ENCODE results near the gene BCL2L1. TPM values are rescaled to one million over a fixed set of nuclear protein-coding genes. Genes with fewer than 3 reads are reported as not detected.

The BCL2L1 gene
- total and polyA plus RNA-seq, 10 of the 15 experiments (the other 5 are each of a cell fraction or from before 2014, with no cell fraction given): 0.63 to 67.7 (median 43.6) TPM

DNA sequence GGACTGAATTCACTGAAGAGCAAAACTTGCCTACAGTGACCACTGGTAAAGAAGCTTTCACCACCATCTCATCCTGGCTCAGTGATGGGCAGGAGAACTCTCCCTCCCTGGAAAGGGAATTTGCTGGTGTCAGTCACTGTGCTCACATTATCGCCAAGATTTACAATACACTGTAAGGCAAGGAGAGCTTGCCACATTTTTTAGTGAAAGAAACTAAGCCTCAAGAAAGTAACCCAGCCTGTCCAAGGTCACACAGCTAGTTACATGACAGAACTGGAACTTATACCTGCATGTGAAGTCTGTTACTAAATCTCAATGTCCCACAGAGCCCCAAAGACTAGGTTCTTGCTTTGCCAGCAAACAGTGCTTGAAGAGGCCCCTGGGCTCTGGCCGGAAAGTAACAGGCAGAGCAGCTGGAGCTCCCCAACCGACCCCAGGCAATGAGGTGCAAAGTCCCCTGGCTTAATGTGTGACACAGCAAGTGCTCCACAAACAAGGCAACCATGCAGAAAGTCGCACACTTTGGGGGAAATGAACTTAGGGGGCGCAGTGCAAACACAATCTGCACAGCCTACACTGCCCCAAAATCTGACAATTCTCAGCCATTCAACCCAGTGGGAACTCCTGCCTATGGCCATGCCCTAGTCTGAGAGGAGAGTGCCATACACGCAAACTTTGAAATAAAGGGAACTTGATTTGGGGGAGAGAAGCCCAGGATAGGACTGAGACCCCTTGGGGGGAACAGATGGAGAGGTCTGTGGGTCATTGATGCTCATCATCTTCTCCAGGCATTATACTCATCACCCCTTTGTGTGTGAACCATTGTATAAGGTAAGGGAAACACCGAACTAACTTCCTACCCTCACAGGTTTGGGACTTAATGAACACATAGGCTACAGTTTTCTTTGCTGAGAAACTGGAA lies 1.9 kb downstream of the BCL2L1 start:
- Histone ChIP-seq H3K36me3 (ENCODE audit: control insufficient read depth in 2 of 2, insufficient read depth in 2 of 2, low read length in 1 of 2) (peaks cover 0 to 4% of the 10 kb centered on the region in 2 experiments; a peak in 1 of 4 replicates), H2AFZ (ENCODE audit: control insufficient read depth, low read depth, low read length) (no peak overlapping the region), H3K79me2 (ENCODE audit: control insufficient read depth, insufficient read depth, low read length) (peaks cover 70% of the 10 kb centered on the region), H3K4me3 (peak overlapping the region; percentile 77), H4K20me1 (ENCODE audit: control insufficient read depth, insufficient read depth) (no peaks in the 10 kb centered on the region), H3K27me3 (replicated peaks in 1 of 2; ENCODE audit: control insufficient read depth in 2 of 2, insufficient read depth in 2 of 2, low read length in 1 of 2) (no peaks in the 10 kb centered on the region), H3K9ac (ENCODE audit: control insufficient read depth, insufficient read depth, low read length) (peak overlapping the region; percentile 74), H3K4me1 (ENCODE audit: control insufficient read depth, insufficient read depth, low read length) (peaks cover 29% of the 10 kb centered on the region), H3K9me3 (replicated peaks; ENCODE audit: control insufficient read depth, insufficient read depth, low read length) (no peaks in the 10 kb centered on the region), H3K4me2 (ENCODE audit: control insufficient read depth, insufficient read depth) (peak overlapping the region; percentile 85), H3K27ac (ENCODE audit: control insufficient read depth, insufficient read depth) (peak overlapping the region; percentile 93)
- DNase-seq (ENCODE audit: low read depth, low spot score): no peak
- intact Hi-C loops (cut with micrococcal nuclease; ENCODE audit: unreplicated experiment): loop anchor here (5.0 kb wide), 2 partner anchors 158 to 203 kb away; no protein-coding TSS in a partner anchor
- WGBS (ENCODE audit: insufficient coverage, insufficient replicate concordance, low lambda C conversion rate, missing lambda C conversion rate): 3% methylated on average over 7 of the region's 7 CpGs
- ATAC-seq: peak; percentile 6
- POLR2A ChIA-PET: interaction anchor here (0.6 to 6.1 kb wide), 11 partner anchors 9 to 945 kb away, joined by 3 to 72 read pairs (median 6); partner anchors contain the start of gene TPX2
- CTCF ChIA-PET: interaction anchor here (0.6 to 12.7 kb wide), 11 partner anchors 19 to 158 kb away, joined by 3 to 531 read pairs (median 15); no protein-coding TSS in a partner anchor
- SMC1A ChIA-PET (ENCODE audit: uncharacterized antibody, unreplicated experiment): interaction anchor here (1.0 to 10.6 kb wide), 14 partner anchors 9 to 109 kb away, joined by 3 to 321 read pairs (median 8); no protein-coding TSS in a partner anchor
- RAD21 ChIA-PET (ENCODE audit: unreplicated experiment): interaction anchor here (0.8 to 8.8 kb wide), 14 partner anchors 9 to 109 kb away, joined by 3 to 428 read pairs (median 6); no protein-coding TSS in a partner anchor
- BruUV-seq (replicated peaks): no TSS peak
- in situ Hi-C loops (cut with MboI): loop anchor here (5.0 kb wide), 1 partner anchor 58 kb away; no protein-coding TSS in a partner anchor
- no peak for FAIRE-seq
- no peak for TF ChIP-seq JUNB (IDR thresholded peaks at IDR 0.05)
- no peak for TF ChIP-seq SMAD5 (IDR thresholded peaks at IDR 0.05; ENCODE audit: low read depth)
- TF ChIP-seq SMARCA5 (IDR thresholded peaks at IDR 0.05): peak; percentile 73
- no peak for TF ChIP-seq RUNX3 (IDR thresholded peaks at IDR 0.05; ENCODE audit: low read length)
- TF ChIP-seq PAX8 (IDR thresholded peaks at IDR 0.05): no peak
- TF ChIP-seq ZNF384 (IDR thresholded peaks at IDR 0.05; ENCODE audit: borderline replicate concordance, low read depth, low read length): no peak
- TF ChIP-seq ZBTB11 (CRISPR knock-in tag; IDR thresholded peaks at IDR 0.05): no peak
- no peak for TF ChIP-seq HSF1 (IDR thresholded peaks at IDR 0.05; ENCODE audit: low read depth, low read length)
- TF ChIP-seq DPF2 (IDR thresholded peaks at IDR 0.05): peak; percentile 36; the same call in 1 of the 2 replicates
- no peak for TF ChIP-seq PML (IDR thresholded peaks at IDR 0.05; ENCODE audit: low read length)
- TF ChIP-seq FOXK2 (IDR thresholded peaks at IDR 0.05): peak; percentile 42; the same call in 1 of the 2 replicates
- no peak for TF ChIP-seq SREBF2 (IDR thresholded peaks at IDR 0.05; ENCODE audit: low read length)
- TF ChIP-seq KAT2A (conservative IDR thresholded peaks at IDR 0.05; ENCODE audit: control insufficient read depth, low read depth, low read length): no peak
- 0 out of 2 replicates have a peak, but pooled peaks have one; percentile 38 for TF ChIP-seq BACH1 (IDR thresholded peaks at IDR 0.05; ENCODE audit: borderline replicate concordance)
- no peak for TF ChIP-seq SUPT20H (IDR thresholded peaks at IDR 0.05; ENCODE audit: borderline replicate concordance, control insufficient read depth, low read depth, low read length)
- TF ChIP-seq FOXM1 (IDR thresholded peaks at IDR 0.05; ENCODE audit: low read depth, low read length): 0 out of 2 replicates have a peak, but pooled peaks have one; percentile 34
- no peak for TF ChIP-seq NBN (IDR thresholded peaks at IDR 0.05)
- TF ChIP-seq RCOR1 (conservative IDR thresholded peaks at IDR 0.05; ENCODE audit: low read depth, low read length): no peak
- TF ChIP-seq BHLHE40 (IDR thresholded peaks at IDR 0.05; ENCODE audit: borderline replicate concordance in 1 of 2, low read depth in 2 of 2, low read length in 1 of 2): peak; percentile 26 to 69; a peak in 3 of 4 replicates
